ENCODE results near the gene PTGDR2.

The PTGDR2 gene

GRCh38 chr11:60874421-60875365 is 18.9 kb upstream of the PTGDR2 start:
- DNase-seq, result no peak

- DNase-seq, result no peak
These were observed 17.8 kb upstream of the PTGDR2 start for GRCh38 chr11:60873533-60873932.

- DNase-seq, result no peak
These were observed 17.3 kb upstream of the PTGDR2 start for GRCh38 chr11:60872961-60873524.

- no peak for DNase-seq
These were observed 16.6 kb upstream of the PTGDR2 start for GRCh38 chr11:60872124-60872960.

GRCh38 chr11:60871378-60872061 is 15.8 kb upstream of the PTGDR2 start:
- DNase-seq, result no peak

- no peak for DNase-seq
These were observed 15.1 kb upstream of the PTGDR2 start for GRCh38 chr11:60870733-60871377.

- no peak for DNase-seq
These were observed 14.5 kb upstream of the PTGDR2 start for GRCh38 chr11:60870276-60870675.

- DNase-seq, result no peak
These were observed 13.7 kb upstream of the PTGDR2 start for GRCh38 chr11:60869451-60869825.

GRCh38 chr11:60868682-60869450 is 13.1 kb upstream of the PTGDR2 start:
- no peak for DNase-seq

GRCh38 chr11:60867871-60868681 is 12.3 kb upstream of the PTGDR2 start:
- DNase-seq, result no peak

GRCh38 chr11:60866911-60867870 is 11.4 kb upstream of the PTGDR2 start, which contains the start of gene ZP1:
TSS of gene ZP1 (plus strand) at chr11:60867542. CDS start at chr11:60867562, 20 bp downstream.
- no peak for DNase-seq

GRCh38 chr11:60864856-60865513 is 9.2 kb upstream of the PTGDR2 start:
- no peak for DNase-seq

GRCh38 chr11:60863550-60864521 is 8.1 kb upstream of the PTGDR2 start:
- DNase-seq, result no peak

- DNase-seq, result no peak
These were observed 6.4 kb upstream of the PTGDR2 start for GRCh38 chr11:60862171-60862570.

- DNase-seq, result no peak
These were observed 5.2 kb upstream of the PTGDR2 start for GRCh38 chr11:60860943-60861342.

- no peak for DNase-seq
These were observed 4.0 kb upstream of the PTGDR2 start for GRCh38 chr11:60859616-60860250.
